GM10847 (cell line): Measurements from ENCODE around the gene CAPN5.

ENCODE experiments used
- POLR2A ChIP-seq: IDR thresholded peaks from 2 replicates; pipeline ENCODE4 v1.6.1; 2011; ENCODE audit not compliant: insufficient read length; ENCODE audit errors: extremely low read depth

CAPN5 gene

GRCh38 chr11:77130763-77131513 lies 64.2 kb downstream of the CAPN5 start:
- no peak for TF ChIP-seq POLR2A

GRCh38 chr11:77131560-77131959 lies 64.8 kb downstream of the CAPN5 start:
- TF ChIP-seq POLR2A, result no peak

- no peak for TF ChIP-seq POLR2A
These were observed 68.3 kb downstream of the CAPN5 start for GRCh38 chr11:77135069-77135468.

- TF ChIP-seq POLR2A, result no peak
These were observed 69.3 kb downstream of the CAPN5 start for GRCh38 chr11:77136074-77136473.

- TF ChIP-seq POLR2A, result no peak
These were observed 70.1 kb downstream of the CAPN5 start for GRCh38 chr11:77136784-77137420.

- no peak for TF ChIP-seq POLR2A
These were observed 70.7 kb downstream of the CAPN5 start for GRCh38 chr11:77137421-77137820.

- TF ChIP-seq POLR2A, result no peak
These were observed 71.4 kb downstream of the CAPN5 start for GRCh38 chr11:77138106-77138649.

- TF ChIP-seq POLR2A, result no peak
These were observed 72.4 kb downstream of the CAPN5 start for GRCh38 chr11:77139201-77139600.

GRCh38 chr11:77140231-77140851 lies 73.6 kb downstream of the CAPN5 start:
- TF ChIP-seq POLR2A, result no peak

GRCh38 chr11:77141034-77141433 lies 74.3 kb downstream of the CAPN5 start:
- TF ChIP-seq POLR2A, result no peak

GRCh38 chr11:77141475-77141874 lies 74.7 kb downstream of the CAPN5 start:
- TF ChIP-seq POLR2A, result no peak

GRCh38 chr11:77142091-77142975 lies 75.6 kb downstream of the CAPN5 start:
- TF ChIP-seq POLR2A, result no peak

GRCh38 chr11:77143405-77144020 lies 76.7 kb downstream of the CAPN5 start:
- no peak for TF ChIP-seq POLR2A

GRCh38 chr11:77144196-77144856 lies 77.6 kb downstream of the CAPN5 start:
- no peak for TF ChIP-seq POLR2A
